HCT116 (cell line): ENCODE data around the gene AUTS2. TPM values are rescaled to one million over a fixed set of nuclear protein-coding genes. Genes with fewer than 3 reads are reported as not detected.

Source experiments
- ATAC-seq: fragments of 200-7000 bp; cut with Tn5 transposase; 2 replicates; pipeline ENCODE4 v1.9.1; 2020; ENCODE audit warnings: mild to moderate bottlenecking, moderate library complexity
- BruUV-seq: library from RNA; stranded (reverse); fragments of 400-500 nt; replicated peaks from 2 replicates; lab custom pipeline; 2021; lab: Mats Ljungman, UMichigan
- CTCF ChIA-PET: fragments of 300-600 bp; sonication (Branson Sonifier 250); formaldehyde crosslinking; loops from one replicate; lab custom pipeline; 2021; ENCODE audit warnings: antibody characterized with exemption; lab: Charles Lee
- POLR2A ChIA-PET: fragments of 300-600, 350-600 bp; sonication (Branson Sonifier 250); formaldehyde crosslinking; loops from one replicate; lab custom pipeline; 2021; ENCODE audit warnings: antibody characterized with exemption; lab: Charles Lee
- RAD21 ChIA-PET, 2 experiments: fragments of 300-600 bp; sonication (Branson Sonifier 250); formaldehyde crosslinking; loops; one replicate each; lab custom pipeline; 2023; ENCODE audit warnings: low total read pairs in 2 of 2; ENCODE audit not compliant: uncharacterized antibody in 2 of 2, unreplicated experiment in 2 of 2, low non-redundant PET in 1 of 2; lab: Charles Lee
- DNase-seq: peaks from one replicate; pipeline ENCODE4 v3.0.0-alpha.2; 2010; ENCODE audit warnings: low read depth, low spot score
- H2AFZ ChIP-seq: fragments of 200-600 bp; shearing (Covaris generic), sonication (generic); 2 replicates; pipeline ENCODE4 v1.6.1; 2017; ENCODE audit warnings: low read depth, mixed run types, mixed read lengths, antibody characterized with exemption, low read length; ENCODE audit not compliant: poor library complexity, severe bottlenecking
- H3K27ac ChIP-seq: 2 replicates; pipeline ENCODE4 v1.5.1; 2012; ENCODE audit warnings: low read depth, low read length
- H3K27me3 ChIP-seq: fragments of 200-600 bp; sonication (generic); 2 replicates; pipeline ENCODE4 v1.6.1; 2016; ENCODE audit warnings: mixed run types, low read length, mixed read lengths; ENCODE audit not compliant: insufficient read depth
- H3K36me3 ChIP-seq, 2 experiments: fragments of 200-500 bp in 1 of 2; fragments of 200-600 bp in 1 of 2; sonication (Bioruptor generic) in 1 of 2; sonication (generic) in 1 of 2; 2 replicates each; pipeline versions ENCODE4 v1.5.1 to v1.6.1; 2014 to 2016; ENCODE audit warnings: low read length in 2 of 2, inconsistent platforms in 1 of 2, mixed read lengths in 1 of 2, mixed run types in 1 of 2; ENCODE audit not compliant: insufficient read depth in 2 of 2, control insufficient read depth in 1 of 2
- H3K4me1 ChIP-seq, 2 experiments: fragments of 200-600 bp in 1 of 2; sonication (generic) in 1 of 2; 2 replicates each; pipeline versions ENCODE4 v1.5.1 to v1.6.1; 2012 to 2017; ENCODE audit warnings: low read length in 2 of 2, inconsistent platforms in 1 of 2, mild to moderate bottlenecking in 1 of 2, mixed read lengths in 1 of 2, mixed run types in 1 of 2, moderate library complexity in 1 of 2; ENCODE audit not compliant: insufficient read depth in 2 of 2, control insufficient read depth in 1 of 2
- H3K4me2 ChIP-seq: fragments of 200-600 bp; sonication (generic); 2 replicates; pipeline ENCODE4 v1.6.1; 2017; ENCODE audit warnings: mixed run types, low read length, mixed read lengths
- H3K4me3 ChIP-seq, 2 experiments: fragments of 200-600 bp in 1 of 2; sonication (generic) in 1 of 2; replicated peaks in 1 of 2; 2 replicates each; pipeline ENCODE4 v1.5.1; 2011 to 2016; ENCODE audit warnings: low read length in 2 of 2, control low read depth in 1 of 2, low read depth in 1 of 2, mild to moderate bottlenecking in 1 of 2, mixed read lengths in 1 of 2, mixed run types in 1 of 2
- H3K79me2 ChIP-seq: fragments of 200-600 bp; sonication (generic); 2 replicates; pipeline ENCODE4 v1.6.1; 2017; ENCODE audit warnings: mild to moderate bottlenecking, mixed run types, low read length, moderate library complexity, mixed read lengths; ENCODE audit not compliant: insufficient read depth
- H3K9ac ChIP-seq: fragments of 200-600 bp; sonication (generic); 2 replicates; pipeline ENCODE4 v1.6.1; 2016; ENCODE audit warnings: low read length, mixed read lengths
- H3K9me2 ChIP-seq: fragments of 200-600 bp; sonication (generic), shearing (Covaris generic); 2 replicates; pipeline ENCODE4 v1.6.1; 2017; ENCODE audit warnings: mixed run types, mild to moderate bottlenecking, moderate library complexity; ENCODE audit not compliant: insufficient read depth
- H3K9me3 ChIP-seq, 2 experiments: fragments of 200-500 bp in 1 of 2; fragments of 200-600 bp in 1 of 2; sonication (Bioruptor generic) in 1 of 2; sonication (generic) in 1 of 2; 2 replicates each; pipeline ENCODE4 v1.6.1; 2014 to 2017; ENCODE audit warnings: low read length in 2 of 2, mixed read lengths in 2 of 2, inconsistent platforms in 1 of 2, low read depth in 1 of 2, mild to moderate bottlenecking in 1 of 2, mixed run types in 1 of 2, moderate library complexity in 1 of 2; ENCODE audit not compliant: control insufficient read depth in 1 of 2, insufficient read depth in 1 of 2
- H4K20me1 ChIP-seq: fragments of 200-600 bp; sonication (generic), shearing (Covaris generic); 2 replicates; pipeline ENCODE4 v1.6.1; 2017; ENCODE audit warnings: mixed run types, mild to moderate bottlenecking, moderate library complexity; ENCODE audit not compliant: insufficient read depth
- CBX3 ChIP-seq: IDR thresholded peaks from 2 replicates; pipeline ENCODE4 v1.6.1; 2012; ENCODE audit warnings: low read depth
- CEBPB ChIP-seq: IDR thresholded peaks from 2 replicates; pipeline ENCODE4 v1.6.1; 2012; ENCODE audit warnings: low read depth
- EGR1 ChIP-seq: IDR thresholded peaks from 2 replicates; pipeline ENCODE4 v1.6.1; 2012; ENCODE audit warnings: low read depth
- EZH2 ChIP-seq: fragments of 200-600 bp; sonication (generic); IDR thresholded peaks from 2 replicates; pipeline ENCODE4 v1.6.1; 2017; ENCODE audit warnings: antibody characterized with exemption, mixed run types
- EZH2phosphoT487 ChIP-seq: fragments of 200-600 bp; IDR thresholded peaks from 2 replicates; pipeline ENCODE4 v1.6.1; 2018; ENCODE audit warnings: antibody characterized with exemption, borderline replicate concordance
- FOSL1 ChIP-seq: IDR thresholded peaks from 2 replicates; pipeline ENCODE4 v1.6.1; 2012; ENCODE audit warnings: low read depth
- POLR2A ChIP-seq: IDR thresholded peaks from 2 replicates; pipeline ENCODE4 v1.7.0; 2011; ENCODE audit warnings: borderline replicate concordance; ENCODE audit not compliant: insufficient read depth, insufficient read length; ENCODE audit errors: extremely low read depth
- RAD21 ChIP-seq: IDR thresholded peaks from 2 replicates; pipeline ENCODE4 v1.6.1; 2012; ENCODE audit warnings: low read depth, mild to moderate bottlenecking
- SIN3A ChIP-seq: IDR thresholded peaks from 2 replicates; pipeline ENCODE4 v1.6.1; 2012; ENCODE audit warnings: low read depth
- SRF ChIP-seq: IDR thresholded peaks from 2 replicates; pipeline ENCODE4 v1.6.1; 2012; ENCODE audit warnings: low read depth
- ZNF274 ChIP-seq: fragments of 200-500 bp; sonication (Bioruptor generic); IDR thresholded peaks from 2 replicates; pipeline ENCODE4 v1.6.1; 2014; ENCODE audit warnings: mild to moderate bottlenecking, low read depth, low read length, inconsistent platforms
- intact Hi-C: fragments of 100-400 bp; cut with micrococcal nuclease; formaldehyde crosslinking; loops from 2 replicates; pipeline ENCODE4 v1.10.0; 2022
- total RNA-seq: library from RNA; stranded (reverse); gene quantifications from one replicate; pipeline ENCODE4 v1.2.1, GENCODE V29; 2021; ENCODE audit not compliant: unreplicated experiment
- TF ChIP-seq, protein P1 (sequence below): IDR thresholded peaks from 2 replicates; pipeline ENCODE4 v1.6.1; 2011; ENCODE audit warnings: mild to moderate bottlenecking, low read length, moderate library complexity; ENCODE audit not compliant: insufficient replicate concordance; ENCODE audit errors: extremely low read depth
- TF ChIP-seq, protein P2 (sequence below), 3 experiments: fragments of 200-600 bp in 1 of 3; sonication (generic) in 1 of 3; IDR thresholded peaks in 2 of 3; conservative IDR thresholded peaks in 1 of 3; 2 replicates each; pipeline ENCODE4 v1.5.1; 2012 to 2017; ENCODE audit warnings: low read depth in 2 of 3, low read length in 2 of 3, antibody characterized with exemption in 1 of 3, borderline replicate concordance in 1 of 3, control low read depth in 1 of 3, mild to moderate bottlenecking in 1 of 3, mixed read lengths in 1 of 3, mixed run types in 1 of 3, moderate library complexity in 1 of 3; ENCODE audit not compliant: insufficient read depth in 1 of 3
- TF ChIP-seq, protein P3 (sequence below): IDR thresholded peaks from 2 replicates; pipeline ENCODE4 v1.6.1; 2012
- TF ChIP-seq, protein P4 (sequence below): IDR thresholded peaks from 2 replicates; pipeline ENCODE4 v1.6.1; 2012

AUTS2 gene
- total RNA-seq, 1 experiment from 2014 or later: 0.93 TPM

DNA sequence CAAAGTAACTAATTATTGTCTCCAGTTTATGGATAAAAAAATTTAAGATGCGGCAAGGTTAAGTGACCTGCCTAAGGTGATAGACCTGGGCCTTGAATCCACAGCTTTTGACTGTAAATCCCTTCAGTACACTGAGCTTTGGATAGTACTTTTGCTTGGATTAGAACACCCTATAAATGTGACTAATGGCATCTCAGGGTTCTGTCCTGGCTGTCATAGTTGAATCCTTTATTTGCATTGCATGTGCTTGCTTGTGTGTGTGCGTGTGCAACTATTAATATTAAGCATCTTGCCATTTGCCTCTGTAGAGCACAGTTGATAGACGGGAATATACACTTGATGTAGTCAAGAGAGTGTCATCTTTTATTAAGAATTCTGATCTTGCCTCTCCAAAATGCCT lies 228.0 kb downstream of the AUTS2 start:
- no peaks in the 10 kb centered on the region for H3K79me2 ChIP-seq
- no peaks in the 10 kb centered on the region for H3K36me3 ChIP-seq
- no peaks in the 10 kb centered on the region for H4K20me1 ChIP-seq
- H2AFZ ChIP-seq: no peak overlapping the region
- H3K9me2 ChIP-seq: no peaks in the 10 kb centered on the region
- no peaks in the 10 kb centered on the region for H3K27me3 ChIP-seq
- H3K27ac ChIP-seq: no peak overlapping the region
- DNase-seq: no peak
- H3K4me2 ChIP-seq: no peak overlapping the region
- peaks cover 12 to 31% of the 10 kb centered on the region in 2 experiments; a peak in 2 of 4 replicates for H3K9me3 ChIP-seq
- no peak overlapping the region for H3K9ac ChIP-seq
- TF ChIP-seq, protein P1, sequence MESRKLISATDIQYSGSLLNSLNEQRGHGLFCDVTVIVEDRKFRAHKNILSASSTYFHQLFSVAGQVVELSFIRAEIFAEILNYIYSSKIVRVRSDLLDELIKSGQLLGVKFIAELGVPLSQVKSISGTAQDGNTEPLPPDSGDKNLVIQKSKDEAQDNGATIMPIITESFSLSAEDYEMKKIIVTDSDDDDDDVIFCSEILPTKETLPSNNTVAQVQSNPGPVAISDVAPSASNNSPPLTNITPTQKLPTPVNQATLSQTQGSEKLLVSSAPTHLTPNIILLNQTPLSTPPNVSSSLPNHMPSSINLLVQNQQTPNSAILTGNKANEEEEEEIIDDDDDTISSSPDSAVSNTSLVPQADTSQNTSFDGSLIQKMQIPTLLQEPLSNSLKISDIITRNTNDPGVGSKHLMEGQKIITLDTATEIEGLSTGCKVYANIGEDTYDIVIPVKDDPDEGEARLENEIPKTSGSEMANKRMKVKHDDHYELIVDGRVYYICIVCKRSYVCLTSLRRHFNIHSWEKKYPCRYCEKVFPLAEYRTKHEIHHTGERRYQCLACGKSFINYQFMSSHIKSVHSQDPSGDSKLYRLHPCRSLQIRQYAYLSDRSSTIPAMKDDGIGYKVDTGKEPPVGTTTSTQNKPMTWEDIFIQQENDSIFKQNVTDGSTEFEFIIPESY: no peak
- TF ChIP-seq FOSL1 (no peak), CBX3 (no peak), RAD21 (no peak), SRF (no peak), ZNF274 (no peak), EZH2phosphoT487 (no peak), POLR2A (no peak), EGR1 (no peak), EZH2 (no peak), CEBPB (no peak), SIN3A (no peak)
- TF ChIP-seq, protein P2, sequence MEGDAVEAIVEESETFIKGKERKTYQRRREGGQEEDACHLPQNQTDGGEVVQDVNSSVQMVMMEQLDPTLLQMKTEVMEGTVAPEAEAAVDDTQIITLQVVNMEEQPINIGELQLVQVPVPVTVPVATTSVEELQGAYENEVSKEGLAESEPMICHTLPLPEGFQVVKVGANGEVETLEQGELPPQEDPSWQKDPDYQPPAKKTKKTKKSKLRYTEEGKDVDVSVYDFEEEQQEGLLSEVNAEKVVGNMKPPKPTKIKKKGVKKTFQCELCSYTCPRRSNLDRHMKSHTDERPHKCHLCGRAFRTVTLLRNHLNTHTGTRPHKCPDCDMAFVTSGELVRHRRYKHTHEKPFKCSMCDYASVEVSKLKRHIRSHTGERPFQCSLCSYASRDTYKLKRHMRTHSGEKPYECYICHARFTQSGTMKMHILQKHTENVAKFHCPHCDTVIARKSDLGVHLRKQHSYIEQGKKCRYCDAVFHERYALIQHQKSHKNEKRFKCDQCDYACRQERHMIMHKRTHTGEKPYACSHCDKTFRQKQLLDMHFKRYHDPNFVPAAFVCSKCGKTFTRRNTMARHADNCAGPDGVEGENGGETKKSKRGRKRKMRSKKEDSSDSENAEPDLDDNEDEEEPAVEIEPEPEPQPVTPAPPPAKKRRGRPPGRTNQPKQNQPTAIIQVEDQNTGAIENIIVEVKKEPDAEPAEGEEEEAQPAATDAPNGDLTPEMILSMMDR (IDR thresholded peaks at IDR 0.05 in 2 of 3, conservative IDR thresholded peaks at IDR 0.05 in 1 of 3; ENCODE audit: borderline replicate concordance in 1 of 3, insufficient read depth in 1 of 3, low read depth in 2 of 3, low read length in 2 of 3): no peak
- TF ChIP-seq, protein P3, sequence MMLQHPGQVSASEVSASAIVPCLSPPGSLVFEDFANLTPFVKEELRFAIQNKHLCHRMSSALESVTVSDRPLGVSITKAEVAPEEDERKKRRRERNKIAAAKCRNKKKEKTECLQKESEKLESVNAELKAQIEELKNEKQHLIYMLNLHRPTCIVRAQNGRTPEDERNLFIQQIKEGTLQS: no peak
- TF ChIP-seq, protein P4, sequence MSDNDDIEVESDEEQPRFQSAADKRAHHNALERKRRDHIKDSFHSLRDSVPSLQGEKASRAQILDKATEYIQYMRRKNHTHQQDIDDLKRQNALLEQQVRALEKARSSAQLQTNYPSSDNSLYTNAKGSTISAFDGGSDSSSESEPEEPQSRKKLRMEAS: no peak
- TF ChIP-seq, all 23 proteins: peak for 0
- no TSS peak for BruUV-seq
- RAD21 ChIA-PET: no interaction called here
- POLR2A ChIA-PET: no interaction called here
- no peak for ATAC-seq
- intact Hi-C loops: no loop called here
- no peak overlapping the region for H3K4me3 ChIP-seq
- CTCF ChIA-PET: no interaction called here
- no peaks in the 10 kb centered on the region for H3K4me1 ChIP-seq
